GM19328 (cell line): Measurements from ENCODE around the gene APP.
A peak's percentile ranks its signal among the peaks of the same experiment; 100 is the strongest.

Experiments
- ATAC-seq: cut with Tn5 transposase; IDR thresholded peaks from one replicate; pipeline ENCODE4 v1.9.1; 2021; ENCODE audit warnings: mild to moderate bottlenecking, moderate library complexity; ENCODE audit not compliant: unreplicated experiment

APP gene

GRCh38 chr21:25986928-25987327 lies 183.6 kb downstream of the APP start:
- no peak for ATAC-seq

GRCh38 chr21:25985990-25986389 lies 184.6 kb downstream of the APP start:
- no peak for ATAC-seq

- ATAC-seq = no peak
Measured at GRCh38 chr21:25984538-25984937, 186.0 kb downstream of the APP start.

GRCh38 chr21:25983745-25984144 lies 186.8 kb downstream of the APP start:
- ATAC-seq = no peak

GRCh38 chr21:25980710-25981109 lies 189.9 kb downstream of the APP start:
- ATAC-seq = no peak

GRCh38 chr21:25979845-25980616 lies 190.5 kb downstream of the APP start:
- no peak for ATAC-seq

- no peak for ATAC-seq
Measured at GRCh38 chr21:25977068-25977611, 193.4 kb downstream of the APP start.

- ATAC-seq = no peak
Measured at GRCh38 chr21:25974964-25975363, 195.6 kb downstream of the APP start.

GRCh38 chr21:25970254-25970930 lies 200.2 kb downstream of the APP start:
- no peak for ATAC-seq

- ATAC-seq = peak; percentile 32
Measured at GRCh38 chr21:25967901-25968438, 202.6 kb downstream of the APP start.

GRCh38 chr21:25967181-25967900 lies 203.2 kb downstream of the APP start:
- ATAC-seq = peak; percentile 100

- no peak for ATAC-seq
Measured at GRCh38 chr21:25965951-25966707, 204.4 kb downstream of the APP start.

- no peak for ATAC-seq
Measured at GRCh38 chr21:25964926-25965325, 205.6 kb downstream of the APP start.

- ATAC-seq = no peak
Measured at GRCh38 chr21:25964015-25964414, 206.6 kb downstream of the APP start.

- no peak for ATAC-seq
Measured at GRCh38 chr21:25963181-25963580, 207.4 kb downstream of the APP start.

- no peak for ATAC-seq
Measured at GRCh38 chr21:25961042-25961441, 209.5 kb downstream of the APP start.

- no peak for ATAC-seq
Measured at GRCh38 chr21:25960402-25960801, 210.2 kb downstream of the APP start.

GRCh38 chr21:25959799-25960198 lies 210.8 kb downstream of the APP start:
- no peak for ATAC-seq

- no peak for ATAC-seq
Measured at GRCh38 chr21:25956993-25957714, 213.4 kb downstream of the APP start.

GRCh38 chr21:25955646-25956045 lies 214.9 kb downstream of the APP start:
- no peak for ATAC-seq
